SU-DHL-6 (cell line): ENCODE results near the gene TOMM40L.

Experiments
- H2AFZ ChIP-seq: fragments of 200-600 bp; sonication (generic); 2 replicates; pipeline ENCODE4 v1.6.1; 2014; ENCODE audit warnings: low read depth, mild to moderate bottlenecking, moderate library complexity, mixed read lengths, antibody characterized with exemption, low read length; ENCODE audit not compliant: severe bottlenecking
- H3F3A ChIP-seq: fragments of 200-600 bp; shearing (Covaris generic); 2 replicates; pipeline ENCODE4 v1.6.0; 2016; ENCODE audit warnings: antibody characterized with exemption, mild to moderate bottlenecking; ENCODE audit not compliant: insufficient read depth
- H3K27ac ChIP-seq: fragments of 200-600 bp; sonication (generic); 2 replicates; pipeline ENCODE4 v1.5.1; 2016; ENCODE audit warnings: low read depth, mild to moderate bottlenecking, low read length, moderate library complexity, mixed read lengths
- H3K27me3 ChIP-seq: fragments of 200-600 bp; sonication (generic), shearing (Covaris generic); 2 replicates; pipeline ENCODE4 v1.6.0; 2014; ENCODE audit warnings: mild to moderate bottlenecking, low read length
- H3K36me3 ChIP-seq: fragments of 200-600 bp; sonication (generic); 2 replicates; pipeline ENCODE4 v1.6.1; 2014; ENCODE audit warnings: mild to moderate bottlenecking, low read length, mixed read lengths
- H3K4me2 ChIP-seq: fragments of 300-600, 200-600 bp; shearing (Covaris generic), sonication (generic); 2 replicates; pipeline ENCODE4 v1.6.0; 2014; ENCODE audit warnings: low read length, low read depth, mild to moderate bottlenecking; ENCODE audit not compliant: poor library complexity, severe bottlenecking
- H3K4me3 ChIP-seq: fragments of 200-600 bp; sonication (generic); 2 replicates; pipeline ENCODE4 v1.5.1; 2014; ENCODE audit warnings: antibody characterized with exemption, low read length, mild to moderate bottlenecking, mixed read lengths; ENCODE audit not compliant: insufficient read depth, poor library complexity, severe bottlenecking
- H3K79me2 ChIP-seq: fragments of 200-600 bp; sonication (generic); 2 replicates; pipeline ENCODE4 v1.6.1; 2014; ENCODE audit warnings: mild to moderate bottlenecking, low read length, moderate library complexity; ENCODE audit not compliant: insufficient read depth
- H3K9ac ChIP-seq: fragments of 200-600 bp; sonication (generic); 2 replicates; pipeline ENCODE4 v1.7.0; 2014; ENCODE audit warnings: mild to moderate bottlenecking, low read length
- H3K9me2 ChIP-seq: fragments of 200-600 bp; sonication (generic); replicated peaks from 2 replicates; pipeline ENCODE4 v1.6.1; 2014; ENCODE audit warnings: low read length; ENCODE audit not compliant: insufficient read depth
- H3K9me3 ChIP-seq: fragments of 200-600 bp; sonication (generic); 2 replicates; pipeline ENCODE4 v1.6.1; 2014; ENCODE audit warnings: low read length, mixed read lengths; ENCODE audit not compliant: insufficient read depth
- H4K20me1 ChIP-seq: fragments of 200-600 bp; sonication (generic); 2 replicates; pipeline ENCODE4 v1.6.1; 2014; ENCODE audit warnings: low read depth, mild to moderate bottlenecking, antibody characterized with exemption, low read length, moderate library complexity, mixed read lengths
- EZH2phosphoT487 ChIP-seq: fragments of 200-600 bp; sonication (generic), shearing (Covaris generic); conservative IDR thresholded peaks from 2 replicates; pipeline ENCODE4 v1.6.1; 2018; ENCODE audit warnings: mild to moderate bottlenecking, antibody characterized with exemption, low read length, moderate library complexity, mixed read lengths
- TF ChIP-seq, protein P1 (sequence below): fragments of 200-600 bp; sonication (generic); IDR thresholded peaks from one replicate; pipeline ENCODE4 v1.5.1; 2017; ENCODE audit warnings: antibody characterized with exemption, mild to moderate bottlenecking, low read length, moderate library complexity; ENCODE audit not compliant: insufficient read depth, poor library complexity, severe bottlenecking

Gene TOMM40L

GRCh38 chr1:161266202-161266601 lies 40.3 kb downstream of the TOMM40L start:
- Histone ChIP-seq H3K4me2 (no peak overlapping the region), H3F3A (no peaks in the 10 kb centered on the region), H3K36me3 (no peaks in the 10 kb centered on the region), H3K79me2 (no peaks in the 10 kb centered on the region), H3K9ac (no peak overlapping the region), H4K20me1 (no peaks in the 10 kb centered on the region), H3K27me3 (no peaks in the 10 kb centered on the region), H3K9me3 (no peaks in the 10 kb centered on the region), H3K4me3 (no peak overlapping the region), H3K27ac (no peak overlapping the region), H3K9me2 (no peaks in the 10 kb centered on the region), H2AFZ (no peak overlapping the region)
- TF ChIP-seq EZH2phosphoT487: no peak

- TF ChIP-seq, protein P1, sequence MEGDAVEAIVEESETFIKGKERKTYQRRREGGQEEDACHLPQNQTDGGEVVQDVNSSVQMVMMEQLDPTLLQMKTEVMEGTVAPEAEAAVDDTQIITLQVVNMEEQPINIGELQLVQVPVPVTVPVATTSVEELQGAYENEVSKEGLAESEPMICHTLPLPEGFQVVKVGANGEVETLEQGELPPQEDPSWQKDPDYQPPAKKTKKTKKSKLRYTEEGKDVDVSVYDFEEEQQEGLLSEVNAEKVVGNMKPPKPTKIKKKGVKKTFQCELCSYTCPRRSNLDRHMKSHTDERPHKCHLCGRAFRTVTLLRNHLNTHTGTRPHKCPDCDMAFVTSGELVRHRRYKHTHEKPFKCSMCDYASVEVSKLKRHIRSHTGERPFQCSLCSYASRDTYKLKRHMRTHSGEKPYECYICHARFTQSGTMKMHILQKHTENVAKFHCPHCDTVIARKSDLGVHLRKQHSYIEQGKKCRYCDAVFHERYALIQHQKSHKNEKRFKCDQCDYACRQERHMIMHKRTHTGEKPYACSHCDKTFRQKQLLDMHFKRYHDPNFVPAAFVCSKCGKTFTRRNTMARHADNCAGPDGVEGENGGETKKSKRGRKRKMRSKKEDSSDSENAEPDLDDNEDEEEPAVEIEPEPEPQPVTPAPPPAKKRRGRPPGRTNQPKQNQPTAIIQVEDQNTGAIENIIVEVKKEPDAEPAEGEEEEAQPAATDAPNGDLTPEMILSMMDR: no peak
- TF ChIP-seq EZH2phosphoT487: no peak
- Histone ChIP-seq H3K9ac (no peak overlapping the region), H3K9me2 (no peaks in the 10 kb centered on the region), H3K79me2 (no peaks in the 10 kb centered on the region), H3K36me3 (no peaks in the 10 kb centered on the region), H2AFZ (no peak overlapping the region), H3K4me3 (no peak overlapping the region), H4K20me1 (no peaks in the 10 kb centered on the region), H3K9me3 (no peaks in the 10 kb centered on the region), H3K27me3 (no peaks in the 10 kb centered on the region), H3K27ac (no peak overlapping the region), H3K4me2 (no peak overlapping the region), H3F3A (no peaks in the 10 kb centered on the region)
These were observed 41.0 kb downstream of the TOMM40L start for GRCh38 chr1:161266836-161267235.

DNA sequence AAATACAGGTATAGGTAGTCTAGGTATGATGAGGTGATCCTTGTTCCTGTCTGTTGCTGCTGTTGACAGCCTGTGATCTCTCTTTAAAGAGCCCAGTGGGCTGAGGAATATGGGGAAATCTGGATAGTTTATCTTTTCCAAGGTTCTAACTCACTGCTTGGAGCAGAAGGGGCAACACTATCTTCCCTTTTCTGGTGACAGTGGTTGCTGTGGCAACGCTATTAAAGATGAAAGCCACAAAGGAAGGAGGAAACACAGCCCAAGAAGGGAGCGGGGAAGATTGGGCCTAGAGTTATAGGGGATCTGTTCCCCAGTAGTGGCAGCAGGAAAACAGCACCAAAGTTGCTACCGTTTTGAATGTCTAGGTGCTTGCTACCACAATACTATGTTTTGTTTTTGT lies 41.5 kb downstream of the TOMM40L start:
- Histone ChIP-seq H3K4me3 (no peak overlapping the region), H3K4me2 (no peak overlapping the region), H2AFZ (no peak overlapping the region), H3K9me3 (no peaks in the 10 kb centered on the region), H3K36me3 (no peaks in the 10 kb centered on the region), H3K27me3 (no peaks in the 10 kb centered on the region), H3K27ac (no peak overlapping the region), H4K20me1 (no peaks in the 10 kb centered on the region), H3F3A (no peaks in the 10 kb centered on the region), H3K9me2 (no peaks in the 10 kb centered on the region), H3K9ac (no peak overlapping the region), H3K79me2 (no peaks in the 10 kb centered on the region)
- TF ChIP-seq, protein P1: no peak
- TF ChIP-seq EZH2phosphoT487: no peak

DNA sequence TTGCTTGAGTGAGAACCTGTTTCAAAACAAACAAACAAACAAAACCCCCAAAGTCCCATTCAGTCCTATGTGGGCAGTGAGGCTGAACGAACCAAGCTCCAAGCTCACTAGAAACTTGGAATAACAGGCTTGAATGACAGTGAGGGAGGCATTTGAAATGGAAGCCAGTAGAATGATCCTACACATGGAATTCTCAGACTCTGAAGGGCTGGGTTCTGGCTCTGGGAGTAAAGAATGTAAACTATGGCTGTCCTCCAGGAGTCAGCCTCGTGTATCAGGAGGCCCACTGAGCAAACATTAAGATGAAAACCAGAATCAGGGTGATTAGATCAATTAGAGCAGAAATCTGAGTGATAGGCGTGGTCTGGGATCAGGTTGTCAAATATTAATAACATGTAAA lies 47.5 kb downstream of the TOMM40L start:
- Histone ChIP-seq H3K9me2 (no peaks in the 10 kb centered on the region), H3K4me2 (no peak overlapping the region), H3K27ac (no peak overlapping the region), H4K20me1 (no peaks in the 10 kb centered on the region), H3K9me3 (no peaks in the 10 kb centered on the region), H3K9ac (no peak overlapping the region), H3K79me2 (no peaks in the 10 kb centered on the region), H3K4me3 (no peak overlapping the region), H3K36me3 (no peaks in the 10 kb centered on the region), H3K27me3 (no peaks in the 10 kb centered on the region), H3F3A (no peaks in the 10 kb centered on the region), H2AFZ (no peak overlapping the region)
- TF ChIP-seq, protein P1: no peak
- TF ChIP-seq EZH2phosphoT487: no peak
